ENCODE results near the gene VPS13D.
A peak's percentile ranks its signal among the peaks of the same experiment; 100 is the strongest.

VPS13D gene

DNA sequence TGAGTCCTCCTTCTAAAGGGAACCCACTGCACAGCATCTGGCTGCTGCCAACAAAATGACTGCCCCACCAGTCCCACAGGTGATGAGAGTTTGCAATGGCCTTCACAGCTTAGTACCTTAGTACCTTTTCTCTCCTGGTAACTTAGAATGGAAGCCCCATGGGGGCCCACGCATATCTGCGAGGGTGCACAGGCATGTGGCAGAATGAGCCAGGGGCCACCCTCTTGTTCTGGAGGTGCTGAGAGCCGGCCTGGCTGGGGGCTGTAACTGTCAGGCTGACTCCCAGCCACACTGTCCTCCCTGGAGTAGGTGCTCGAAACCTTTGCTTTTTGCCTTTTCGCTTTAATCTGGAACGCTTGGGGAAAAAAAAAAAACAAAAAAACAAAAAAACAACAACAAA, 203.1 kb downstream of the VPS13D start:
- DNase-seq (ENCODE audit: low spot score in 2 of 2) (no peak), ATAC-seq (no peak)
- Mint-ChIP-seq H3K9me3 (no peaks in the 10 kb centered on the region), H3K4me3 (no peak overlapping the region), H3K27ac (no peak overlapping the region), H3K4me1 (peaks cover 53% of the 10 kb centered on the region), H3K36me3 (peaks cover 19% of the 10 kb centered on the region)

GRCh38 chr1:12433323-12434053, 203.7 kb downstream of the VPS13D start:
- H3K4me1 Mint-ChIP-seq, result peaks cover 59% of the 10 kb centered on the region
- DNase-seq (ENCODE audit: low spot score in 2 of 2) (no peak), ATAC-seq (no peak)
- no peaks in the 10 kb centered on the region for H3K9me3 Mint-ChIP-seq
- H3K36me3 Mint-ChIP-seq, result peaks cover 23% of the 10 kb centered on the region
- peak overlapping the region; percentile 94 for H3K27ac Mint-ChIP-seq
- H3K4me3 Mint-ChIP-seq, result peak overlapping the region; percentile 82

DNA sequence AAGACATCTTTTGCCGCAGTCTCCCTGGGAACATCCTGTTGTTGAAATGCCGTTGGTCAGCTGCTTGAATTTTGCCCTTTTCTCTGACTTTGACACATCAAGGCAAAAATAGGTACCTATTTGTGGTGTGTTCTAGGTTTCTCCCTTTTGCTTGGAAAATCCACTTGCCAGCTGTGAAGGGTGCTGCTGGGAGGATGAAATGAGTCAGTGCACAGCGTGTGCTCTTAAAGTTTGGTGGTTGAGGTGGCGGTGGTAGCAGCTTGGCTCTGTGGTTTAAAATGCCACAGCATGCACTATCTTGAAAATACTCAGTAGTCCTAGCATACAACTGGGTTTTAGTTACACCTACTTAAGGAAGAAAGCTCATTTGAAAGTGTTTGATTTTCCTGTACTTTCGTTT, 204.3 kb downstream of the VPS13D start:
- Mint-ChIP-seq H3K4me1 (peaks cover 66% of the 10 kb centered on the region), H3K36me3 (peaks cover 30% of the 10 kb centered on the region), H3K27ac (peak overlapping the region; percentile 94), H3K4me3 (peak overlapping the region; percentile 82), H3K9me3 (no peaks in the 10 kb centered on the region)
- ATAC-seq (peak; percentile 61), DNase-seq (ENCODE audit: low spot score in 2 of 2) (peak; percentile 29 to 85)

GRCh38 chr1:12434686-12435085, 204.9 kb downstream of the VPS13D start:
- DNase-seq (ENCODE audit: low spot score in 2 of 2) (no peak), ATAC-seq (no peak)
- peak overlapping the region; percentile 82 for H3K4me3 Mint-ChIP-seq
- H3K4me1 Mint-ChIP-seq, result peaks cover 71% of the 10 kb centered on the region
- peak overlapping the region; percentile 94 for H3K27ac Mint-ChIP-seq
- peaks cover 34% of the 10 kb centered on the region for H3K36me3 Mint-ChIP-seq
- H3K9me3 Mint-ChIP-seq, result no peaks in the 10 kb centered on the region

GRCh38 chr1:12435639-12436344, 206.0 kb downstream of the VPS13D start:
- ATAC-seq (peak; percentile 88), DNase-seq (ENCODE audit: low spot score in 2 of 2) (peak; percentile 31 to 80)
- Mint-ChIP-seq H3K4me3 (peak overlapping the region; percentile 82), H3K4me1 (peaks cover 80% of the 10 kb centered on the region), H3K9me3 (no peaks in the 10 kb centered on the region), H3K36me3 (peaks cover 41% of the 10 kb centered on the region), H3K27ac (peak overlapping the region; percentile 94)

DNA sequence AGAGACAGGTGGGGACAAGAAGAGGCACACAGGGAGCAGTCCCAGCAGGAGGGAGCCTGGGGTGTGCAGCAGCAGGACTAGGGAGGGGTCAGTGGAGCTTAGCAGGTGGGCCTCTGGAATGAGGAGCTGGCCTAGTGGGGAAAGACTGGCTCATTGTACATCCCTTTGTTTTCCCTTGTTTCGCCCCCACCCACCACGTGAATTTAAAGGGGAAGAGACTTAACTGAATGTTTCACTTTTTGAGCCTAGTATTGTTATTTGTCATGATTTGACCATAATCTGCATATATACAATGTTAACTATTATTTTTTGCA, 206.5 kb downstream of the VPS13D start:
- ATAC-seq (no peak), DNase-seq (ENCODE audit: low spot score in 2 of 2) (no peak)
- Mint-ChIP-seq H3K27ac (peak overlapping the region; percentile 94), H3K4me3 (peak overlapping the region; percentile 82), H3K36me3 (peaks cover 41% of the 10 kb centered on the region), H3K9me3 (no peaks in the 10 kb centered on the region), H3K4me1 (peaks cover 82% of the 10 kb centered on the region)

DNA sequence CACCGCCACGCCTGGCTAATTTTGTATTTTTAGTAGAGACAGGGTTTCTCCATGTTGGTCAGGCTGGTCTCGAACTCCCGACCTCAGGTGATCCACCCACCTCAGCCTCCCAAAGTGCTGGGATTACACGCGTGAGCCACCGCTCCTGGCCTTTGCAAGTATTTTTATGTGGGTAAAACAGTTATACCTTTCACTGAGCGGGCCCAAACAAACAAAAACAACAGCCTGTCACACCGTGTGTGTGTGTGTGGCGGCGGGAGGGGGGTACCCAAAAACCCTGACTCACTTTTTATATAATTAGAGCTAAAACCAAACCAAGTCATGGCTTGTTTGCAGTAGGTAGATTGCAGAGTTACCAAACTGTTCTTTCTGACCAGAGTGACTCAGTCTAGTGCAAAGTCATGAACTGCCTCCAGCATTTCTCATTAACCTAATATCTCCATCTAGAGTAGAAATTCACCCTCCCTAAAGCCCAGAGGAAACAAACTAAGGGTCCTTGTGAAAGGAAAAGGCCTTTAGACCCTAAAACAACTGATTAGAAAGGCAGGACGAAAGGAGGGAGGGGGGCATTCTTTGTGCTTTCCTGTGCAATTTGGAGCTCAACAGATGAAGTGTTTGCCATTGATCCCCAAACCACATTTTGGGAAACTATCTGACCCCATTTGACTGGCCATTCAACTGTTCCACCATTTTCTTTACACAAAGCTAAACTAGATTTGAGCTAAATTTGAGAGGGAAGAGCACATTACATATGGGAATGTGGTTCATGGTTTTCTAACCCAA, 207.2 kb downstream of the VPS13D start:
- Mint-ChIP-seq H3K36me3 (peaks cover 47% of the 10 kb centered on the region), H3K4me1 (peaks cover 85% of the 10 kb centered on the region), H3K9me3 (no peaks in the 10 kb centered on the region), H3K4me3 (peak overlapping the region; percentile 82), H3K27ac (peak overlapping the region; percentile 75)
- DNase-seq (ENCODE audit: low spot score in 2 of 2), result no peak
- ATAC-seq, result peak; percentile 45

GRCh38 chr1:12437629-12438028, 207.8 kb downstream of the VPS13D start:
- ATAC-seq (no peak), DNase-seq (ENCODE audit: low spot score in 2 of 2) (no peak)
- H3K9me3 Mint-ChIP-seq, result no peaks in the 10 kb centered on the region
- peak overlapping the region; percentile 82 for H3K4me3 Mint-ChIP-seq
- peaks cover 47% of the 10 kb centered on the region for H3K36me3 Mint-ChIP-seq
- peak overlapping the region; percentile 80 for H3K27ac Mint-ChIP-seq
- H3K4me1 Mint-ChIP-seq, result peaks cover 87% of the 10 kb centered on the region

- Mint-ChIP-seq H3K36me3 (peaks cover 44% of the 10 kb centered on the region), H3K4me3 (peak overlapping the region; percentile 41), H3K9me3 (no peaks in the 10 kb centered on the region), H3K27ac (peak overlapping the region; percentile 80), H3K4me1 (peaks cover 85% of the 10 kb centered on the region)
- DNase-seq (ENCODE audit: low spot score in 2 of 2) (peak; percentile 23 to 74), ATAC-seq (peak; percentile 68)
Measured at GRCh38 chr1:12438349-12438924, 208.6 kb downstream of the VPS13D start.

- Mint-ChIP-seq H3K4me1 (peaks cover 80% of the 10 kb centered on the region), H3K9me3 (no peaks in the 10 kb centered on the region), H3K36me3 (peaks cover 38% of the 10 kb centered on the region), H3K4me3 (peak overlapping the region; percentile 41), H3K27ac (peak overlapping the region; percentile 80)
- ATAC-seq (no peak), DNase-seq (ENCODE audit: low spot score in 2 of 2) (no peak)
Measured at GRCh38 chr1:12439073-12439472, 209.2 kb downstream of the VPS13D start.

GRCh38 chr1:12441414-12442105, 211.7 kb downstream of the VPS13D start:
- Mint-ChIP-seq H3K36me3 (peaks cover 28% of the 10 kb centered on the region), H3K9me3 (no peaks in the 10 kb centered on the region), H3K27ac (no peak overlapping the region), H3K4me3 (no peak overlapping the region), H3K4me1 (peaks cover 65% of the 10 kb centered on the region)
- DNase-seq (ENCODE audit: low spot score in 2 of 2) (no peak), ATAC-seq (no peak)

GRCh38 chr1:12442217-12442616, 212.4 kb downstream of the VPS13D start:
- Mint-ChIP-seq H3K27ac (no peak overlapping the region), H3K4me3 (no peak overlapping the region), H3K4me1 (peaks cover 62% of the 10 kb centered on the region), H3K9me3 (no peaks in the 10 kb centered on the region), H3K36me3 (peaks cover 28% of the 10 kb centered on the region)
- ATAC-seq (no peak), DNase-seq (ENCODE audit: low spot score in 2 of 2) (no peak)

DNA sequence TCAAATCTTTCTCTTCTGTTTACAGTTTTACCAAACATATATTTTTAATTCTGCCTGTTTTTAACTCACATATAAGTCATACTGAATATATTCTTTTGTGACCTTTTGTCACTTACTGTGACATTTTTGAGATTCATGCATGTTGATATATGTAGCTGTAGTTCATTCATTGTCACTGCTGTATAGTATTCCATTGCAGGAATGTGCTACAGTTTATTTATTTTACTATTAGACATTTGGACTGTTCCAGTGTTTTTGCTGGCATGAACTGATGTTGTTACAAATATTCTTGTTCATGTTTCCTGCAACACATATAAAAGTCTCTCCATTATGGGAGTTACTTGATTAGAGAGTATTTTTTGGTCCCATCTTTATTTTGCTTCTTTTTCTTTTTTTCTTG, 213.3 kb downstream of the VPS13D start:
- DNase-seq (ENCODE audit: low spot score in 2 of 2), result no peak
- Mint-ChIP-seq H3K27ac (no peak overlapping the region), H3K9me3 (no peaks in the 10 kb centered on the region), H3K36me3 (peaks cover 28% of the 10 kb centered on the region), H3K4me1 (peaks cover 60% of the 10 kb centered on the region), H3K4me3 (no peak overlapping the region)
- ATAC-seq, result no peak

DNA sequence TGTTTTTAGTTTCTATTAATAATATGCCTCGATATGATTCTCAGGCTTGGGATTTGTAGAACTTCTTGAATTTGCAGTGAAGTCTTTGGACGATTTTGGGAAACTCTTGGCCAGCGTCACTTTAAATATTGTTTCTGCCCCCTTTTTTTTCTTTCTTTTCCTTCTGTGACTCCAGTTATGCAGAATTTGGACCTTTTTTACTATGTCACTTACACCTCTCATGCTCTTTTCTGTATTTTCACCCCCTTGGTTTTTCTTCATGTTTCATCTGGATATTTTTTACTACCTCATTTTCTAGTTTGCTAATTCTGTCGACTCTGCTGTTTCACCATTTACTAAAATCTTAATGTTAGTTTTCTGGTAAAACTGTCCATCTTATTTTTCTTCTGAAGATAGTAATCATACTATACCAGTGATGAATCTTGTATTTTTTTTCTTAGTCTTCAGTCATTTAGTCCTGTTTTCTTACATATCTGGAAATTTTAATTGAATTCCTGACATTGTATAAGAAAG, 214.6 kb downstream of the VPS13D start:
- peaks cover 19% of the 10 kb centered on the region for H3K36me3 Mint-ChIP-seq
- H3K4me1 Mint-ChIP-seq, result peaks cover 60% of the 10 kb centered on the region

More for the DNA sequence above, 214.6 kb downstream of the VPS13D start:
- DNase-seq (ENCODE audit: low spot score in 2 of 2) (no peak), ATAC-seq (no peak)
- Mint-ChIP-seq H3K27ac (no peak overlapping the region), H3K9me3 (no peaks in the 10 kb centered on the region), H3K4me3 (no peak overlapping the region)

Data from stimulated activated effector memory CD8-positive, alpha-beta T cell treated with anti-CD3 and anti-CD28 coated beads, Interleukin-12 subunit alpha, Interleukin-12 subunit beta, amount 100 ng/mL, for 72 hours (primary cell).